Natural killer cell (primary cell): ENCODE data around the gene DEK. TPM values are rescaled to one million over a fixed set of nuclear protein-coding genes. Genes with fewer than 3 reads are reported as not detected.

Experiments used
- ATAC-seq, 3 donors: fragments of 150-1000 bp in 2 of 3; fragments of 200-7000 bp in 1 of 3; cut with Tn5 transposase; 1 replicate in 1 of 3; 2 replicates in 2 of 3; pipeline ENCODE4 v1.10.0; 2021; ENCODE audit warnings: mild to moderate bottlenecking in 2 of 3, moderate library complexity in 2 of 3
- DNase-seq, 2 donors: peaks; one replicate each; pipeline versions ENCODE4 v3.0.0 to v3.0.0-alpha.2; 2013 to 2021; ENCODE audit warnings: mixed read lengths in 1 of 2
- H3K27ac ChIP-seq: one replicate; pipeline ENCODE4 v1.5.1; 2013; ENCODE audit warnings: mild to moderate bottlenecking, low read length
- H3K27me3 ChIP-seq: one replicate; pipeline ENCODE4 v1.6.1; 2013; ENCODE audit warnings: low read length; ENCODE audit not compliant: control insufficient read depth, insufficient read depth
- H3K36me3 ChIP-seq: one replicate; pipeline ENCODE4 v1.6.1; 2013; ENCODE audit warnings: low read length; ENCODE audit not compliant: control insufficient read depth, insufficient read depth
- H3K4me1 ChIP-seq: one replicate; pipeline ENCODE4 v1.6.1; 2013; ENCODE audit warnings: low read length; ENCODE audit not compliant: control insufficient read depth, insufficient read depth
- H3K4me3 ChIP-seq: one replicate; pipeline ENCODE4 v1.5.1; 2013; ENCODE audit warnings: low read length
- H3K9me3 ChIP-seq: one replicate; pipeline ENCODE4 v1.6.1; 2013; ENCODE audit warnings: low read length; ENCODE audit not compliant: control insufficient read depth, insufficient read depth
- H3K27ac Mint-ChIP-seq, 2 donors: one replicate each; pipeline ENCODE4 v1.8.0; 2022; ENCODE audit warnings: mild to moderate bottlenecking in 2 of 2, mixed read lengths in 2 of 2, moderate library complexity in 1 of 2
- H3K27me3 Mint-ChIP-seq, 2 donors: one replicate each; pipeline ENCODE4 v1.8.0; 2022; ENCODE audit warnings: low read depth in 2 of 2, mixed read lengths in 2 of 2
- H3K36me3 Mint-ChIP-seq: one replicate; pipeline ENCODE4 v1.8.0; 2022; ENCODE audit warnings: mixed read lengths
- H3K4me1 Mint-ChIP-seq, 2 donors: one replicate each; pipeline ENCODE4 v1.8.0; 2022; ENCODE audit warnings: mixed read lengths in 2 of 2
- H3K4me3 Mint-ChIP-seq: one replicate; pipeline ENCODE4 v1.8.0; 2022; ENCODE audit warnings: mild to moderate bottlenecking, moderate library complexity, mixed read lengths
- H3K9me3 Mint-ChIP-seq, 2 donors: one replicate each; pipeline ENCODE4 v1.8.0; 2022; ENCODE audit warnings: mixed read lengths in 2 of 2
- CTCF ChIP-seq: fragments of 200-600 bp; IDR thresholded peaks from one replicate; pipeline ENCODE4 v1.8.0; 2022; ENCODE audit warnings: antibody characterized with exemption
- WGBS: methylation state at CpG from one replicate; pipeline ENCODE4 v1.1.7; 2013; ENCODE audit warnings: missing lambda C conversion rate; ENCODE audit not compliant: insufficient coverage; 5-methylcytosine and 5-hydroxymethylcytosine counted together
- intact Hi-C: fragments of 100-400 bp; cut with micrococcal nuclease; formaldehyde crosslinking; loops from one replicate; pipeline ENCODE4 v1.14.2; 2022
- total RNA-seq, 4 donors: library from RNA; stranded (reverse); fragments of 120-200 nt in 1 of 4; gene quantifications; one replicate each; pipeline versions ENCODE4 v1.2.3 to v1.2.4, GENCODE V29; 2013 to 2022

Gene DEK
- total RNA-seq, 3 donors from 2014 or later (not counting 1 experiment from before 2014, with no cell fraction given): 79.5 to 89.7 (median 80.9) TPM

GRCh38 chr6:18269717-18270116 is 5.4 kb upstream of the DEK start:
- H3K9me3 Mint-ChIP-seq: no peaks in the 10 kb centered on the region
- Histone ChIP-seq H3K27ac (no peak overlapping the region), H3K4me3 (no peak overlapping the region), H3K27me3 (no peaks in the 10 kb centered on the region), H3K9me3 (no peaks in the 10 kb centered on the region), H3K36me3 (no peaks in the 10 kb centered on the region), H3K4me1 (peaks cover 9% of the 10 kb centered on the region)
- peaks cover 10% of the 10 kb centered on the region in 2 donors for H3K4me1 Mint-ChIP-seq
- H3K36me3 Mint-ChIP-seq: no peaks in the 10 kb centered on the region
- 66% methylated on average over 10 of the region's 10 CpGs for WGBS
- DNase-seq (no peak), ATAC-seq (no peak)
- H3K4me3 Mint-ChIP-seq: no peak overlapping the region
- no peak overlapping the region for H3K27ac Mint-ChIP-seq
- peaks cover 0 to 8% of the 10 kb centered on the region in 2 donors for H3K27me3 Mint-ChIP-seq
- intact Hi-C loops: no loop called here
- TF ChIP-seq CTCF: no peak

- Histone ChIP-seq H3K27me3 (no peaks in the 10 kb centered on the region), H3K4me1 (peaks cover 9% of the 10 kb centered on the region), H3K27ac (no peak overlapping the region), H3K4me3 (no peak overlapping the region), H3K9me3 (no peaks in the 10 kb centered on the region), H3K36me3 (no peaks in the 10 kb centered on the region)
- peaks cover 10 to 11% of the 10 kb centered on the region in 2 donors for H3K4me1 Mint-ChIP-seq
- whole genome bisulfite sequencing: 21% methylated on average over 3 of the region's 3 CpGs
- intact Hi-C loops: no loop called here
- DNase-seq (peak in 1 of 2 donors; percentile 43), ATAC-seq (no peak)
- no peaks in the 10 kb centered on the region for H3K36me3 Mint-ChIP-seq
- no peaks in the 10 kb centered on the region for H3K9me3 Mint-ChIP-seq
- TF ChIP-seq CTCF: no peak
- no peak overlapping the region for H3K27ac Mint-ChIP-seq
- H3K27me3 Mint-ChIP-seq: peaks cover 0 to 5% of the 10 kb centered on the region in 2 donors
- no peak overlapping the region for H3K4me3 Mint-ChIP-seq
Measured at GRCh38 chr6:18269253-18269652, 4.9 kb upstream of the DEK start.

GRCh38 chr6:18268066-18268465 is 3.7 kb upstream of the DEK start:
- H3K9me3 ChIP-seq: no peaks in the 10 kb centered on the region
- H3K27ac Mint-ChIP-seq: no peak overlapping the region
- no peaks in the 10 kb centered on the region for H3K27me3 ChIP-seq
- H3K36me3 Mint-ChIP-seq: no peaks in the 10 kb centered on the region
- H3K36me3 ChIP-seq: no peaks in the 10 kb centered on the region
- H3K4me1 ChIP-seq: peaks cover 9% of the 10 kb centered on the region
- ATAC-seq (no peak), DNase-seq (no peak)
- peaks cover 18 to 19% of the 10 kb centered on the region in 2 donors for H3K4me1 Mint-ChIP-seq
- no peak for TF ChIP-seq CTCF
- peaks cover 0 to 3% of the 10 kb centered on the region in 2 donors for H3K27me3 Mint-ChIP-seq
- intact Hi-C loops: no loop called here
- no peak overlapping the region for H3K4me3 ChIP-seq
- WGBS: 72% methylated on average over 4 of the region's 4 CpGs
- no peak overlapping the region for H3K27ac ChIP-seq
- no peaks in the 10 kb centered on the region for H3K9me3 Mint-ChIP-seq
- no peak overlapping the region for H3K4me3 Mint-ChIP-seq

GRCh38 chr6:18266523-18266912 is 2.2 kb upstream of the DEK start:
- H3K27me3 Mint-ChIP-seq: no peaks in the 10 kb centered on the region
- Histone ChIP-seq H3K4me3 (no peak overlapping the region), H3K27me3 (no peaks in the 10 kb centered on the region), H3K27ac (no peak overlapping the region), H3K9me3 (no peaks in the 10 kb centered on the region), H3K36me3 (no peaks in the 10 kb centered on the region), H3K4me1 (peaks cover 19% of the 10 kb centered on the region)
- ATAC-seq: no peak
- intact Hi-C loops: no loop called here
- DNase-seq: no peak
- no peak overlapping the region for H3K4me3 Mint-ChIP-seq
- no peaks in the 10 kb centered on the region for H3K9me3 Mint-ChIP-seq
- TF ChIP-seq CTCF: no peak
- H3K36me3 Mint-ChIP-seq: no peaks in the 10 kb centered on the region
- 98% methylated on average over 11 of the region's 11 CpGs for WGBS
- H3K4me1 Mint-ChIP-seq: peaks cover 34 to 35% of the 10 kb centered on the region in 2 donors
- H3K27ac Mint-ChIP-seq: no peak overlapping the region
